ENCODE measurements around the gene TMCC3. TPM values are rescaled to one million over a fixed set of nuclear protein-coding genes. Genes with fewer than 3 reads are reported as not detected.
"Not testable (repeated sequence)": the region's sequence is repeated elsewhere in the genome, so short reads cannot be mapped to it uniquely, and the experiment has no call there.

Gene TMCC3
- total RNA-seq, 1 experiment from 2014 or later = 0.92 TPM

DNA sequence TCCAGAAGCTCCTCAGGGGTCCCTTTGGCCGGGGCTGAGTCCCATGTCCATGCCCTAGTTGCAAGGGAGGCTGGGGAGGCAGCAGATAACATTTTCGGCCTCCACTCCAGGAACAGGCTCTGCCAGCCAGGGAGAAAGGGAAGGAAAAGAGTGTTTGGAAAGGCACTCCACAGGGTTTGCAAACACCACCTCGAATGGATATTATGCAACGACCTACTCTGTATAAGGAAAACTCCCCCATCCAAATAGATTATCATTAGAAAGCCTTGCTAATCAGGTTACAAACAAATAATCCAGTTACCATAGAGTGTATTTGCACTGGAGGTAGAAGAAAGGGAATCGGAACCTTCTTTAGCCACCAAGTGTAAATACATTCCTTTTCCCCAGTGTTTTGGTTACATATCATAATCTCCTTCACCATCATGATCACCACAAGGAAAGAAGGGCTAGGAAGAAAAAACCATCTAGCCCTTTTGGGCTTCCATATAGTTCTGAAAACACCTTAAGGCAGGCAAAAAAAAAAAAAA, 40.4 kb downstream of the TMCC3 start:
- no peak for ATAC-seq
- H3K36me3 ChIP-seq (ENCODE audit: control insufficient read depth, insufficient read depth, low read length) = no peaks in the 10 kb centered on the region
- no TSS peak for BruUV-seq (replicated peaks)
- no peak for DNase-seq (ENCODE audit: low read depth, low spot score)
- CTCF ChIA-PET = no interaction called here
- H3K9me3 ChIP-seq (ENCODE audit: control insufficient read depth, insufficient read depth, low read depth, low read length) = no peaks in the 10 kb centered on the region
- H3K27me3 ChIP-seq (ENCODE audit: control insufficient read depth, insufficient read depth, low read length) = peaks cover 3% of the 10 kb centered on the region; the same call in 1 of the 2 replicates
- intact Hi-C loops (cut with micrococcal nuclease; ENCODE audit: unreplicated experiment) = no loop called here
- no peaks in the 10 kb centered on the region; the same call in 1 of the 2 replicates for H3K4me1 ChIP-seq (ENCODE audit: control insufficient read depth, insufficient read depth, low read length)
- POLR2A ChIA-PET = no interaction called here
- in situ Hi-C loops (cut with HindIII; ENCODE audit: low pct_unique_long_range_greater_than_20kb, low sequenced_read_pairs) = no loop called here
- TF ChIP-seq, protein P1, sequence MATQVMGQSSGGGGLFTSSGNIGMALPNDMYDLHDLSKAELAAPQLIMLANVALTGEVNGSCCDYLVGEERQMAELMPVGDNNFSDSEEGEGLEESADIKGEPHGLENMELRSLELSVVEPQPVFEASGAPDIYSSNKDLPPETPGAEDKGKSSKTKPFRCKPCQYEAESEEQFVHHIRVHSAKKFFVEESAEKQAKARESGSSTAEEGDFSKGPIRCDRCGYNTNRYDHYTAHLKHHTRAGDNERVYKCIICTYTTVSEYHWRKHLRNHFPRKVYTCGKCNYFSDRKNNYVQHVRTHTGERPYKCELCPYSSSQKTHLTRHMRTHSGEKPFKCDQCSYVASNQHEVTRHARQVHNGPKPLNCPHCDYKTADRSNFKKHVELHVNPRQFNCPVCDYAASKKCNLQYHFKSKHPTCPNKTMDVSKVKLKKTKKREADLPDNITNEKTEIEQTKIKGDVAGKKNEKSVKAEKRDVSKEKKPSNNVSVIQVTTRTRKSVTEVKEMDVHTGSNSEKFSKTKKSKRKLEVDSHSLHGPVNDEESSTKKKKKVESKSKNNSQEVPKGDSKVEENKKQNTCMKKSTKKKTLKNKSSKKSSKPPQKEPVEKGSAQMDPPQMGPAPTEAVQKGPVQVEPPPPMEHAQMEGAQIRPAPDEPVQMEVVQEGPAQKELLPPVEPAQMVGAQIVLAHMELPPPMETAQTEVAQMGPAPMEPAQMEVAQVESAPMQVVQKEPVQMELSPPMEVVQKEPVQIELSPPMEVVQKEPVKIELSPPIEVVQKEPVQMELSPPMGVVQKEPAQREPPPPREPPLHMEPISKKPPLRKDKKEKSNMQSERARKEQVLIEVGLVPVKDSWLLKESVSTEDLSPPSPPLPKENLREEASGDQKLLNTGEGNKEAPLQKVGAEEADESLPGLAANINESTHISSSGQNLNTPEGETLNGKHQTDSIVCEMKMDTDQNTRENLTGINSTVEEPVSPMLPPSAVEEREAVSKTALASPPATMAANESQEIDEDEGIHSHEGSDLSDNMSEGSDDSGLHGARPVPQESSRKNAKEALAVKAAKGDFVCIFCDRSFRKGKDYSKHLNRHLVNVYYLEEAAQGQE (IDR thresholded peaks at IDR 0.05; ENCODE audit: insufficient read depth in 1 of 2, low read depth in 2 of 2, low read length in 1 of 2) = no peak
- TF ChIP-seq SIN3A (IDR thresholded peaks at IDR 0.05; ENCODE audit: borderline replicate concordance, insufficient read depth, low read depth, low read length) (no peak), POLR2AphosphoS5 (IDR thresholded peaks at IDR 0.05; ENCODE audit: low read depth, low read length) (no peak), TCF7L2 (IDR thresholded peaks at IDR 0.05; ENCODE audit: low read depth, low read length) (no peak)
- TF ChIP-seq, protein P2, sequence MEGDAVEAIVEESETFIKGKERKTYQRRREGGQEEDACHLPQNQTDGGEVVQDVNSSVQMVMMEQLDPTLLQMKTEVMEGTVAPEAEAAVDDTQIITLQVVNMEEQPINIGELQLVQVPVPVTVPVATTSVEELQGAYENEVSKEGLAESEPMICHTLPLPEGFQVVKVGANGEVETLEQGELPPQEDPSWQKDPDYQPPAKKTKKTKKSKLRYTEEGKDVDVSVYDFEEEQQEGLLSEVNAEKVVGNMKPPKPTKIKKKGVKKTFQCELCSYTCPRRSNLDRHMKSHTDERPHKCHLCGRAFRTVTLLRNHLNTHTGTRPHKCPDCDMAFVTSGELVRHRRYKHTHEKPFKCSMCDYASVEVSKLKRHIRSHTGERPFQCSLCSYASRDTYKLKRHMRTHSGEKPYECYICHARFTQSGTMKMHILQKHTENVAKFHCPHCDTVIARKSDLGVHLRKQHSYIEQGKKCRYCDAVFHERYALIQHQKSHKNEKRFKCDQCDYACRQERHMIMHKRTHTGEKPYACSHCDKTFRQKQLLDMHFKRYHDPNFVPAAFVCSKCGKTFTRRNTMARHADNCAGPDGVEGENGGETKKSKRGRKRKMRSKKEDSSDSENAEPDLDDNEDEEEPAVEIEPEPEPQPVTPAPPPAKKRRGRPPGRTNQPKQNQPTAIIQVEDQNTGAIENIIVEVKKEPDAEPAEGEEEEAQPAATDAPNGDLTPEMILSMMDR (IDR thresholded peaks at IDR 0.05) = no peak
- H3K4me3 ChIP-seq (ENCODE audit: low read depth in 2 of 2, low read length in 2 of 2) = no peak overlapping the region
- no peak overlapping the region for H3K27ac ChIP-seq (ENCODE audit: low read length)

DNA sequence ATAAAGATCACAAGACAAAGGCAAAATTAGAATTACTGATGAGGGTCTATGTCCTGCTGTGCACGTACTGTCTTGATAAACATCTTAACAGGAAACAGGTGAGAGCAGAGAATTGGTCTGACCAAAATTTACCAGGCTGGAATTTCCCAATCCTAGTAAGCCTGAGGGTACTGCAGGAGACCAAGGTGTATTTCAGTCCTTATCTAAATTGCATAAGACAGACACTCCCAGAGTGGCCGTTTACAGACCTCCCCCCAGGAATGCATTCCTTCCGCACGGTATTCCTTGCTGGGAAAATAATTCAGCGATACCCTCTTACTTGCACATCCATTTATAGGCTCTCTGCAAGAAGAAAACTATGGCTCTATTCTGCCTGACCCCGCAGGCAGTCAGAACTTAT, 43.5 kb downstream of the TMCC3 start:
- H3K4me3 ChIP-seq (ENCODE audit: low read depth in 2 of 2, low read length in 2 of 2); in situ Hi-C loops (cut with HindIII; ENCODE audit: low pct_unique_long_range_greater_than_20kb, low sequenced_read_pairs); POLR2A ChIA-PET; H3K9me3 ChIP-seq (ENCODE audit: control insufficient read depth, insufficient read depth, low read depth, low read length); H3K27ac ChIP-seq (ENCODE audit: low read length); BruUV-seq (replicated peaks); H3K36me3 ChIP-seq (ENCODE audit: control insufficient read depth, insufficient read depth, low read length); CTCF ChIA-PET; H3K27me3 ChIP-seq (ENCODE audit: control insufficient read depth, insufficient read depth, low read length); intact Hi-C loops (cut with micrococcal nuclease; ENCODE audit: unreplicated experiment); ATAC-seq; DNase-seq (ENCODE audit: low read depth, low spot score); H3K4me1 ChIP-seq (ENCODE audit: control insufficient read depth, insufficient read depth, low read length): not testable (repeated sequence)

DNA sequence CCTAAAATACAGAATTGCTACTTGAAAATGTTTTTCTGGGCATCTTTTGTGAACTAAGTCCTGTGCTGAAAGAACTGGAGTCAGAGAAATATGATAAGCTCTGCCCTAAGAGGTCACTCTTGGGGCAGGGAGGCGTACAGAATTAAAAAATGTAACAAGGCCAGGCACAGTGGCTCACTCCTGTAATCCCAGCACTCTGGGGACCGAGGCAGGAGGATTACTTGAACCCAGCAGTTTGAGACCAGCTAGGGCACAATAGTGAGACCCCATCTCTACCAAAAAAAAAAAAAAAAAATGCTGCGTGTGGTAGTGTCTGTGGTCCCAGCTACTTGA, 46.0 kb downstream of the TMCC3 start:
- POLR2A ChIA-PET = no interaction called here
- intact Hi-C loops (cut with micrococcal nuclease; ENCODE audit: unreplicated experiment) (loop anchor here (2.0 kb wide), 1 partner anchor 160 kb away; no protein-coding TSS in a partner anchor), in situ Hi-C loops (cut with HindIII; ENCODE audit: low pct_unique_long_range_greater_than_20kb, low sequenced_read_pairs) (no loop called here)
- Histone ChIP-seq H3K36me3 (ENCODE audit: control insufficient read depth, insufficient read depth, low read length) (no peaks in the 10 kb centered on the region), H3K27me3 (ENCODE audit: control insufficient read depth, insufficient read depth, low read length) (peaks cover 5% of the 10 kb centered on the region; the same call in 1 of the 2 replicates), H3K4me1 (ENCODE audit: control insufficient read depth, insufficient read depth, low read length) (no peaks in the 10 kb centered on the region), H3K4me3 (ENCODE audit: low read depth in 2 of 2, low read length in 2 of 2) (no peak overlapping the region), H3K27ac (ENCODE audit: low read length) (no peak overlapping the region), H3K9me3 (ENCODE audit: control insufficient read depth, insufficient read depth, low read depth, low read length) (no peaks in the 10 kb centered on the region)
- BruUV-seq (replicated peaks) = no TSS peak
- ATAC-seq (no peak), DNase-seq (ENCODE audit: low read depth, low spot score) (no peak)
- TF ChIP-seq, protein P1 (IDR thresholded peaks at IDR 0.05; ENCODE audit: insufficient read depth in 1 of 2, low read depth in 2 of 2, low read length in 1 of 2) = no peak
- TF ChIP-seq TCF7L2 (IDR thresholded peaks at IDR 0.05; ENCODE audit: low read depth, low read length) (no peak), POLR2AphosphoS5 (IDR thresholded peaks at IDR 0.05; ENCODE audit: low read depth, low read length) (no peak), SIN3A (IDR thresholded peaks at IDR 0.05; ENCODE audit: borderline replicate concordance, insufficient read depth, low read depth, low read length) (no peak)
- TF ChIP-seq, protein P2 (IDR thresholded peaks at IDR 0.05) = no peak
- CTCF ChIA-PET = no interaction called here

Measured in Panc1 (cell line).